HUES6 (cell line): ENCODE results near the gene COL26A1.
"Not testable (repeated sequence)": the region's sequence is repeated elsewhere in the genome, so short reads cannot be mapped to it uniquely, and the experiment has no call there.

Experiments used
- H3K27ac ChIP-seq: 2 replicates; pipeline ENCODE4 v1.7.0; 2013; ENCODE audit warnings: low read depth, mild to moderate bottlenecking, low read length, inconsistent platforms
- H3K27me3 ChIP-seq: 2 replicates; pipeline ENCODE4 v1.6.1; 2013; ENCODE audit warnings: low read length; ENCODE audit not compliant: control insufficient read depth, insufficient read depth
- H3K36me3 ChIP-seq: 2 replicates; pipeline ENCODE4 v1.6.1; 2013; ENCODE audit warnings: low read length; ENCODE audit not compliant: control insufficient read depth, insufficient read depth
- H3K4me1 ChIP-seq: 2 replicates; pipeline ENCODE4 v1.6.1; 2013; ENCODE audit warnings: low read length; ENCODE audit not compliant: control insufficient read depth, insufficient read depth
- H3K4me3 ChIP-seq: 2 replicates; pipeline ENCODE4 v1.5.1; 2013; ENCODE audit warnings: low read depth, low read length
- H3K9ac ChIP-seq: one replicate; pipeline ENCODE4 v1.6.1; 2013; ENCODE audit warnings: mild to moderate bottlenecking, low read length
- H3K9me3 ChIP-seq: 2 replicates; pipeline ENCODE4 v1.6.1; 2013; ENCODE audit warnings: low read depth, low read length; ENCODE audit not compliant: control insufficient read depth, insufficient read depth

Gene COL26A1

GRCh38 chr7:101555921-101556275, 193.2 kb downstream of the COL26A1 start:
- no peaks in the 10 kb centered on the region for H3K27me3 ChIP-seq
- no peak overlapping the region for H3K9ac ChIP-seq
- 0 out of 2 replicates have a peak, but pooled peaks cover 3% of the 10 kb centered on the region for H3K4me1 ChIP-seq
- no peak overlapping the region for H3K4me3 ChIP-seq
- H3K9me3 ChIP-seq: no peaks in the 10 kb centered on the region
- no peak overlapping the region for H3K27ac ChIP-seq
- H3K36me3 ChIP-seq: no peaks in the 10 kb centered on the region

GRCh38 chr7:101556453-101556968, 193.8 kb downstream of the COL26A1 start:
- Histone ChIP-seq H3K27ac (no peak overlapping the region), H3K4me1 (no peaks in the 10 kb centered on the region), H3K4me3 (no peak overlapping the region), H3K9ac (no peak overlapping the region), H3K27me3 (no peaks in the 10 kb centered on the region), H3K36me3 (no peaks in the 10 kb centered on the region), H3K9me3 (no peaks in the 10 kb centered on the region)

- Histone ChIP-seq H3K36me3 (no peaks in the 10 kb centered on the region), H3K4me3 (no peak overlapping the region), H3K27ac (no peak overlapping the region), H3K9ac (no peak overlapping the region), H3K9me3 (no peaks in the 10 kb centered on the region), H3K27me3 (no peaks in the 10 kb centered on the region), H3K4me1 (no peaks in the 10 kb centered on the region)
These were observed 194.7 kb downstream of the COL26A1 start for GRCh38 chr7:101557421-101557820.

- Histone ChIP-seq H3K27ac (no peak overlapping the region), H3K36me3 (no peaks in the 10 kb centered on the region), H3K27me3 (no peaks in the 10 kb centered on the region)
These were observed 195.5 kb downstream of the COL26A1 start for GRCh38 chr7:101557978-101558741.

GRCh38 chr7:101558742-101559325, 196.2 kb downstream of the COL26A1 start:
- Histone ChIP-seq H3K36me3 (no peaks in the 10 kb centered on the region), H3K4me3 (no peak overlapping the region)

More at GRCh38 chr7:101557978-101558741, 195.5 kb downstream of the COL26A1 start:
- no peak overlapping the region for H3K4me3 ChIP-seq
- H3K4me1 ChIP-seq: no peaks in the 10 kb centered on the region
- no peak overlapping the region for H3K9ac ChIP-seq
- no peaks in the 10 kb centered on the region for H3K9me3 ChIP-seq

DNA sequence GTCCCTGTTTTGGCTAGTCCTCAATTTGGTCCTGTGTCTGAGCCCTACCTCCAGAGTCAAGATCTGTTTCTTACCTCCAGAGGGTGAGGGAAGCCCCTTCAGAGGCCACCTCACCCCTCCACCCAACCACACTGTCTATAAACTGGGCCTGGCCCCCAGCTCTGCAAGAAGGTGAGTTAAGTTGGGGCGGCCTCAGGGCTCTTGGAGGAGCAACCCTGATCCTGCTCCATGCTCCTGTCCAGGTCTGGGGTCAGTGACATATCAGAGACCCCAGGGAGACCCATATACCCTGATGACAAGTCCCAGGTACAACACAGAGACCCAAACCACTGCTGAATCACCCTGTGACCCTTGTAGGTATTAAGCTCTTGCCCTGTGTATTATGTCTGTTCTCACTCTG, 196.9 kb downstream of the COL26A1 start:
- Histone ChIP-seq H3K4me3 (no peak overlapping the region), H3K27ac (no peak overlapping the region), H3K27me3 (no peaks in the 10 kb centered on the region), H3K4me1 (peaks cover 12% of the 10 kb centered on the region), H3K36me3 (no peaks in the 10 kb centered on the region), H3K9me3 (no peaks in the 10 kb centered on the region), H3K9ac (no peak overlapping the region)

More at GRCh38 chr7:101558742-101559325, 196.2 kb downstream of the COL26A1 start:
- Histone ChIP-seq H3K4me1 (peaks cover 4% of the 10 kb centered on the region), H3K27me3 (no peaks in the 10 kb centered on the region), H3K9ac (no peak overlapping the region), H3K27ac (no peak overlapping the region), H3K9me3 (no peaks in the 10 kb centered on the region)

DNA sequence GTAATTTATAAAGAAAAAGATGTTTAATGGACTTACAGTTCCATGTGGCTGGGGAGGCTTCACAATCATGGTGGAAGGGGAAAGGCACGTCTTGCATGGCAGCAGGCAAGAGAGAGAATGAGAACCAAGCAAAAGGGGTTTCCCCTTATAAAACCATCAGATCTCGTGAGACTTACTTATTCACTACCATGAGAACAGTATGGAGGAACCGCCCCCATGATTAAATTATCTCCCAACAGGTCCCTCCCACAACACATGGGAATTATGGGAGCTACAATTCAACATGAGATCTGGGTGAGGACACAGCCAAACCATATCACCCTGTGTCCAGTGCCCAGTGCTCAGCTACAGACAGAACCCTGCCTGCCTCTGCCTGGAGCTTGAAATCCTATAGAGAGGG, 197.3 kb downstream of the COL26A1 start:
- H3K36me3 ChIP-seq, H3K9me3 ChIP-seq, H3K9ac ChIP-seq, H3K4me3 ChIP-seq, H3K27me3 ChIP-seq, H3K27ac ChIP-seq: not testable (repeated sequence)
- H3K4me1 ChIP-seq: peaks cover 16% of the 10 kb centered on the region

DNA sequence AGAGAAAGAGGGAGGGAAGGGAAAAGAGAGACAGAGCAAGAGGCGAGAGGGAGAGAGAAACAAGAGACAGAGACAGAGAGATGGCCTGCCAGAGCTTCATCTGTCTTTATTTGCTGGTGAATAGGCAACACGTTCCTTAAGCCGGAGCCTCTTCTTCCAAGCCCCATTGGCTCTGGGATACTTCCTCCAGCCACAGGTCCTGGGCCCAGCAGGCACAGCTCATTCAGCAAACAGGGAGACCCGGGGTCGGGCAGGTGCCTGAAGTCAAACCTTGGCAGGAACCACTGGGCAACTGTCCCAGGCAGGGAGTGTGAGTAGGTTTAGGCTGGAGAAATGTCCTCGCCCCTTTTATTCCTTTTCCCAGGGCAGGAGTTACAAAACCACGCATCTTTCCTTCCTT, 198.2 kb downstream of the COL26A1 start:
- Histone ChIP-seq H3K9ac (no peak overlapping the region), H3K4me1 (peaks cover 16% of the 10 kb centered on the region), H3K4me3 (no peak overlapping the region), H3K36me3 (no peaks in the 10 kb centered on the region), H3K27ac (no peak overlapping the region), H3K27me3 (no peaks in the 10 kb centered on the region), H3K9me3 (no peaks in the 10 kb centered on the region)

GRCh38 chr7:101561293-101561692, 198.6 kb downstream of the COL26A1 start:
- not testable (repeated sequence) for H3K36me3 ChIP-seq, H3K27me3 ChIP-seq, H3K9ac ChIP-seq

DNA sequence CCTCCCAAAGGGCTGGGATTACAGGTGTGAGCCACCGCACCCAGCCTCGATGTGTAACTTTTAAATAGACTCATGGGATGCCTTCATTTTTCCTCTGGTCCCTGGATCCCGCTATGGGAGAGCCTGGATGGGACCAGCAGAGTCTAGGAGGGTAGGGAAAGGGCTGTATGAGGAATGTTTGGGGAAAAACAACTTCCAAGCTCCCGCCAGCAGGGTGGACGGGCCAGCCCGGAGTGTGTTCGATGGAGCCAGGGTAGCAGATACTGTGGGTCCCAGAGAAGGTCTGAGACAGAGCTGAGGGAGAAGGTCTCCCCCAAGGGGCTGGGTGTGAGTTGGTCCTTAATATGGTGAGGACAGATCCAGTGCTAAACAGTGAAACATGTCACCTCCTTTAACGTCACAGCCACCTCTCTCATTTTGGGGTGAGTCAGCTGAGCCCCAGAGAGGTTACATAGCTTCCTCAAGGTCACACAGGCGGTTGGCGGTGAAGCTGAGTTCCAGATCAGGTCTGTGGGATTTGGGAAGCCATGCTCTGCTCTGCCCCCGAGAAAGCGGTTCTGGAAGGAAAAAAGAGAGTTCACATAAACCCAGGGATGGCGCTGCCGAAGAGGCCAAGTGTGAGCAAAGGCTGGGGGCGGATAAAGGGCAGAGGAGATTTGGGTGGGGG, 200.0 kb downstream of the COL26A1 start:
- H3K36me3 ChIP-seq: no peaks in the 10 kb centered on the region
- no peak overlapping the region for H3K27ac ChIP-seq
- no peak overlapping the region for H3K9ac ChIP-seq
- no peak overlapping the region for H3K4me3 ChIP-seq
- H3K27me3 ChIP-seq: no peaks in the 10 kb centered on the region
- peaks cover 16% of the 10 kb centered on the region for H3K4me1 ChIP-seq
- H3K9me3 ChIP-seq: peaks cover 3% of the 10 kb centered on the region; the same call in 1 of the 2 replicates

More at GRCh38 chr7:101561293-101561692, 198.6 kb downstream of the COL26A1 start:
- H3K4me1 ChIP-seq: peaks cover 16% of the 10 kb centered on the region
- not testable (repeated sequence) for H3K9me3 ChIP-seq, H3K27ac ChIP-seq, H3K4me3 ChIP-seq
